PC-9 (cell line): ENCODE data around the gene BCAS3. TPM values are rescaled to one million over a fixed set of nuclear protein-coding genes. Genes with fewer than 3 reads are reported as not detected.

Source experiments
- BruUV-seq: library from RNA; stranded (reverse); fragments of 400-500 nt; replicated peaks from 2 replicates; lab custom pipeline; 2021; lab: Mats Ljungman, UMichigan
- CTCF ChIA-PET: fragments of 300-600 bp; sonication (Branson Sonifier 250); formaldehyde crosslinking; loops from one replicate; lab custom pipeline; 2022; ENCODE audit warnings: antibody characterized with exemption; lab: Charles Lee
- POLR2A ChIA-PET: fragments of 300-600 bp; sonication (Branson Sonifier 250); formaldehyde crosslinking; loops from one replicate; lab custom pipeline; 2022; ENCODE audit warnings: antibody characterized with exemption; ENCODE audit not compliant: unreplicated experiment; lab: Charles Lee
- DNase-seq, 2 experiments: peaks; one replicate each; pipeline versions ENCODE4 v3.0.0 to v3.0.0-alpha.2; 2015 to 2022; ENCODE audit warnings: mixed read lengths in 1 of 2
- H2AFZ ChIP-seq: fragments of 200-600 bp; sonication (generic); 2 replicates; pipeline ENCODE4 v1.8.1; 2017; ENCODE audit warnings: antibody characterized with exemption
- H3F3A ChIP-seq: fragments of 200-600 bp; sonication (generic); 2 replicates; pipeline ENCODE4 v1.8.1; 2017; ENCODE audit warnings: antibody characterized with exemption, mild to moderate bottlenecking, low read depth; ENCODE audit not compliant: insufficient read depth
- H3K27ac ChIP-seq: fragments of 200-600 bp; sonication (generic); 2 replicates; pipeline ENCODE4 v1.6.1; 2016; ENCODE audit warnings: mixed run types
- H3K27me3 ChIP-seq: fragments of 200-600 bp; sonication (generic); 2 replicates; pipeline ENCODE4 v1.6.1; 2016; ENCODE audit warnings: low read depth, mixed run types; ENCODE audit not compliant: insufficient read depth
- H3K36me3 ChIP-seq: fragments of 200-600 bp; sonication (generic); 2 replicates; pipeline ENCODE4 v1.6.1; 2016; ENCODE audit warnings: low read depth, mixed run types
- H3K4me1 ChIP-seq: fragments of 200-600 bp; sonication (generic); replicated peaks from 2 replicates; pipeline ENCODE4 v1.6.1; 2016; ENCODE audit warnings: mixed run types; ENCODE audit not compliant: insufficient read depth
- H3K4me2 ChIP-seq: fragments of 200-600 bp; sonication (generic); 2 replicates; pipeline ENCODE4 v1.6.1; 2017; ENCODE audit warnings: mixed run types
- H3K4me3 ChIP-seq: fragments of 200-600 bp; sonication (generic); 2 replicates; pipeline ENCODE4 v1.6.1; 2016; ENCODE audit warnings: mixed run types
- H3K79me2 ChIP-seq: fragments of 200-600 bp; sonication (generic); 2 replicates; pipeline ENCODE4 v1.6.1; 2017; ENCODE audit warnings: low read depth, mixed run types
- H3K9me2 ChIP-seq: fragments of 200-600 bp; sonication (generic); 2 replicates; pipeline ENCODE4 v1.8.1; 2017; ENCODE audit warnings: mild to moderate bottlenecking; ENCODE audit not compliant: insufficient read depth
- H3K9me3 ChIP-seq: fragments of 200-600 bp; sonication (generic); 2 replicates; pipeline ENCODE4 v1.8.1; 2016; ENCODE audit warnings: low read depth; ENCODE audit not compliant: insufficient read depth
- H4K20me1 ChIP-seq: fragments of 200-600 bp; sonication (generic); 2 replicates; pipeline ENCODE4 v1.8.1; 2017; ENCODE audit not compliant: insufficient read depth
- CTCF ChIP-seq: fragments of 200-600 bp; sonication (generic); conservative IDR thresholded peaks from 2 replicates; pipeline ENCODE4 v1.6.1; 2017; ENCODE audit warnings: mixed run types, antibody characterized with exemption, mild to moderate bottlenecking, moderate library complexity
- EZH2 ChIP-seq: fragments of 200-600 bp; sonication (generic); IDR thresholded peaks from 2 replicates; pipeline ENCODE4 v1.8.0; 2017; ENCODE audit warnings: antibody characterized with exemption, low read depth
- intact Hi-C: fragments of 100-400 bp; cut with micrococcal nuclease; formaldehyde crosslinking; loops from one replicate; pipeline ENCODE4 v1.10.0; 2022; ENCODE audit not compliant: unreplicated experiment
- total RNA-seq: library from RNA; stranded (reverse); gene quantifications from 2 replicates; pipeline ENCODE4 v1.2.3, GENCODE V29; 2021

The BCAS3 gene
- total RNA-seq, 1 experiment from 2014 or later = 26.0 TPM

DNA sequence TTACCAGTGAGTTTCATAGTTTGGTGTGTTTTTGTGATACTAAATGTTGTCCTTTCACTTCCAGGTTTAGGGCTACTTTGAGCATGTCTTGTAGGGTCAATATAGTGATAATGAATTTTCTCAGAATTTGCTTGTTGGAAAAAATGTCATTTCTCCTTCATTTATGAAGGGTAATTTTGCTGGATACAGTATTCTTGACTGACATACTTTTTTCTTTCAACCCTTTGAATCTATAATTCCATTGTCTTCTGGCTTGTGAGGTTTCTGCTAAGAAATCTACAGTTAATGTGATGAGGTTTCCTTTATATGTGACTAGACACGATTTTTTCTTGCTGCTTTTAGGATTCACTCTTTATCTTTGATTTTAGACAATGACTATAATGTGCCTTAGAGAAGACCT is 219.3 kb downstream of the BCAS3 start:
- H3K4me1 ChIP-seq = no peaks in the 10 kb centered on the region
- no peaks in the 10 kb centered on the region for H3K27me3 ChIP-seq
- no peaks in the 10 kb centered on the region for H3K36me3 ChIP-seq
- DNase-seq = no peak
- no peak overlapping the region for H3K4me2 ChIP-seq
- H3K9me2 ChIP-seq = no peaks in the 10 kb centered on the region; the same call in 1 of the 2 replicates
- H3F3A ChIP-seq = 0 out of 2 replicates have a peak, but pooled peaks cover 4% of the 10 kb centered on the region
- intact Hi-C loops = no loop called here
- POLR2A ChIA-PET = no interaction called here
- peaks cover 9% of the 10 kb centered on the region for H3K9me3 ChIP-seq
- no peak overlapping the region for H3K4me3 ChIP-seq
- H3K79me2 ChIP-seq = no peaks in the 10 kb centered on the region
- TF ChIP-seq CTCF (no peak), EZH2 (no peak)
- BruUV-seq = no TSS peak
- no peaks in the 10 kb centered on the region for H4K20me1 ChIP-seq
- CTCF ChIA-PET = no interaction called here
- no peak overlapping the region for H2AFZ ChIP-seq
- no peak overlapping the region for H3K27ac ChIP-seq

DNA sequence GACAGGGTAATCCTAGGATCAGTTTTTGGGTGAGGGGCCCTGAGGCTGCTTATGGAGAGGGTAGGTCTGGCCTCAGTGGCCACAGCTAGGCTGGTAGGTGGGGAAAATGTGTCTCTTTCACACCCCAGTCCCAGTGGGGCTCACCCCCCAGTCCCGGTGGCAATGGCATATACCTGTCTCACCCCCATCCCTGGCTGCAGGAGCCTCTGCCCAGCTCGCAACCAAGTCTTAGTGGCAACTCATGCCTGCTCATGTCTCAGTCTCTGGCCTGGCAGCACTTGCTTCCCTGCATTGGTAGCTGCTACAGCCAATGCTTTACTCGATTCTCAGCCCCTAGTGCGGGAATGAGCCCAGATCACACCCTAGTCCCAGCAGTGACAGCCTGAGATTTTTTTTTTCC is 221.5 kb downstream of the BCAS3 start:
- no peaks in the 10 kb centered on the region; the same call in 1 of the 2 replicates for H3K9me2 ChIP-seq
- DNase-seq = no peak
- no peak overlapping the region for H3K4me3 ChIP-seq
- no peak overlapping the region for H2AFZ ChIP-seq
- no TSS peak for BruUV-seq
- no peak for TF ChIP-seq CTCF
- TF ChIP-seq EZH2 = no peak
- intact Hi-C loops = no loop called here
- no peak overlapping the region for H3K4me2 ChIP-seq
- no peaks in the 10 kb centered on the region for H3K27me3 ChIP-seq
- CTCF ChIA-PET = interaction anchor here (0.8 kb wide), 1 partner anchor 447 kb away, joined by 3 read pairs; no protein-coding TSS in a partner anchor
- H3K27ac ChIP-seq = no peak overlapping the region
- H3K36me3 ChIP-seq = no peaks in the 10 kb centered on the region
- H4K20me1 ChIP-seq = no peaks in the 10 kb centered on the region
- H3F3A ChIP-seq = 0 out of 2 replicates have a peak, but pooled peaks cover 4% of the 10 kb centered on the region
- H3K9me3 ChIP-seq = peaks cover 9% of the 10 kb centered on the region
- POLR2A ChIA-PET = no interaction called here
- H3K79me2 ChIP-seq = no peaks in the 10 kb centered on the region
- no peaks in the 10 kb centered on the region for H3K4me1 ChIP-seq

DNA sequence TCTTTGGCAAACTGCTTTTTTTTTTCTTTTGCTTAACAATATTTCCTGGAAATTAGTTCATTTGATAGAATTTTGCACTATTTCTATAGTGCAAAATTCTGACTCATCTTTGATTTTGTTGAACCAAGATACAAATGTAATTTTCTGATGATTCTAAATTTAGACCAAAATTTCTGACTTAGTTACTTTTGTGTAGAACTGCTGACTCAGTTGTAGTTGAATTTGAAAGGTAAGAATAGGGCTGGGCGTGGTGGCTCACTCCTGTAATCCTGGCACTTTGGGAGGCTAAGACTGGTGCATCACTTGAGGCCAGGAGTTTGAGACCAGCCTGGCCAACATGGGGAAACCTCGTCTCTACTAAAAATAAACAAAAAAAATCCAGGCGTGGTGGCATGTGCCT is 223.0 kb downstream of the BCAS3 start:
- intact Hi-C loops = no loop called here
- no TSS peak for BruUV-seq

More for the DNA sequence above, 223.0 kb downstream of the BCAS3 start:
- CTCF ChIA-PET = no interaction called here
- no peak overlapping the region for H3K4me3 ChIP-seq
- peaks cover 9% of the 10 kb centered on the region for H3K9me3 ChIP-seq
- no peaks in the 10 kb centered on the region for H3K36me3 ChIP-seq
- no peaks in the 10 kb centered on the region for H3K4me1 ChIP-seq
- no peak overlapping the region for H3K4me2 ChIP-seq
- H3K9me2 ChIP-seq = no peaks in the 10 kb centered on the region; the same call in 1 of the 2 replicates
- no peak for DNase-seq
- 0 out of 2 replicates have a peak, but pooled peaks cover 4% of the 10 kb centered on the region for H3F3A ChIP-seq
- no peaks in the 10 kb centered on the region for H4K20me1 ChIP-seq
- POLR2A ChIA-PET = no interaction called here
- H3K27me3 ChIP-seq = no peaks in the 10 kb centered on the region
- no peak overlapping the region for H3K27ac ChIP-seq
- no peaks in the 10 kb centered on the region for H3K79me2 ChIP-seq
- TF ChIP-seq CTCF (no peak), EZH2 (no peak)
- H2AFZ ChIP-seq = no peak overlapping the region
